PC-9 (cell line): ENCODE data around the gene ATL2. TPM values are rescaled to one million over a fixed set of nuclear protein-coding genes. Genes with fewer than 3 reads are reported as not detected.

Source experiments
- BruUV-seq: library from RNA; stranded (reverse); fragments of 400-500 nt; replicated peaks from 2 replicates; lab custom pipeline; 2021; lab: Mats Ljungman, UMichigan
- CTCF ChIA-PET: fragments of 300-600 bp; sonication (Branson Sonifier 250); formaldehyde crosslinking; loops from one replicate; lab custom pipeline; 2022; ENCODE audit warnings: antibody characterized with exemption; lab: Charles Lee
- POLR2A ChIA-PET: fragments of 300-600 bp; sonication (Branson Sonifier 250); formaldehyde crosslinking; loops from one replicate; lab custom pipeline; 2022; ENCODE audit warnings: antibody characterized with exemption; ENCODE audit not compliant: unreplicated experiment; lab: Charles Lee
- DNase-seq, 2 experiments: peaks; one replicate each; pipeline versions ENCODE4 v3.0.0 to v3.0.0-alpha.2; 2015 to 2022; ENCODE audit warnings: mixed read lengths in 1 of 2
- H2AFZ ChIP-seq: fragments of 200-600 bp; sonication (generic); 2 replicates; pipeline ENCODE4 v1.8.1; 2017; ENCODE audit warnings: antibody characterized with exemption
- H3F3A ChIP-seq: fragments of 200-600 bp; sonication (generic); 2 replicates; pipeline ENCODE4 v1.8.1; 2017; ENCODE audit warnings: antibody characterized with exemption, mild to moderate bottlenecking, low read depth; ENCODE audit not compliant: insufficient read depth
- H3K27ac ChIP-seq: fragments of 200-600 bp; sonication (generic); 2 replicates; pipeline ENCODE4 v1.6.1; 2016; ENCODE audit warnings: mixed run types
- H3K27me3 ChIP-seq: fragments of 200-600 bp; sonication (generic); 2 replicates; pipeline ENCODE4 v1.6.1; 2016; ENCODE audit warnings: low read depth, mixed run types; ENCODE audit not compliant: insufficient read depth
- H3K36me3 ChIP-seq: fragments of 200-600 bp; sonication (generic); 2 replicates; pipeline ENCODE4 v1.6.1; 2016; ENCODE audit warnings: low read depth, mixed run types
- H3K4me1 ChIP-seq: fragments of 200-600 bp; sonication (generic); replicated peaks from 2 replicates; pipeline ENCODE4 v1.6.1; 2016; ENCODE audit warnings: mixed run types; ENCODE audit not compliant: insufficient read depth
- H3K4me2 ChIP-seq: fragments of 200-600 bp; sonication (generic); 2 replicates; pipeline ENCODE4 v1.6.1; 2017; ENCODE audit warnings: mixed run types
- H3K4me3 ChIP-seq: fragments of 200-600 bp; sonication (generic); 2 replicates; pipeline ENCODE4 v1.6.1; 2016; ENCODE audit warnings: mixed run types
- H3K79me2 ChIP-seq: fragments of 200-600 bp; sonication (generic); 2 replicates; pipeline ENCODE4 v1.6.1; 2017; ENCODE audit warnings: low read depth, mixed run types
- H3K9me2 ChIP-seq: fragments of 200-600 bp; sonication (generic); 2 replicates; pipeline ENCODE4 v1.8.1; 2017; ENCODE audit warnings: mild to moderate bottlenecking; ENCODE audit not compliant: insufficient read depth
- H3K9me3 ChIP-seq: fragments of 200-600 bp; sonication (generic); 2 replicates; pipeline ENCODE4 v1.8.1; 2016; ENCODE audit warnings: low read depth; ENCODE audit not compliant: insufficient read depth
- H4K20me1 ChIP-seq: fragments of 200-600 bp; sonication (generic); 2 replicates; pipeline ENCODE4 v1.8.1; 2017; ENCODE audit not compliant: insufficient read depth
- CTCF ChIP-seq: fragments of 200-600 bp; sonication (generic); conservative IDR thresholded peaks from 2 replicates; pipeline ENCODE4 v1.6.1; 2017; ENCODE audit warnings: mixed run types, antibody characterized with exemption, mild to moderate bottlenecking, moderate library complexity
- EZH2 ChIP-seq: fragments of 200-600 bp; sonication (generic); IDR thresholded peaks from 2 replicates; pipeline ENCODE4 v1.8.0; 2017; ENCODE audit warnings: antibody characterized with exemption, low read depth
- intact Hi-C: fragments of 100-400 bp; cut with micrococcal nuclease; formaldehyde crosslinking; loops from one replicate; pipeline ENCODE4 v1.10.0; 2022; ENCODE audit not compliant: unreplicated experiment
- total RNA-seq: library from RNA; stranded (reverse); gene quantifications from 2 replicates; pipeline ENCODE4 v1.2.3, GENCODE V29; 2021

ATL2 gene
- total RNA-seq, 1 experiment from 2014 or later: 66.4 TPM

- TF ChIP-seq CTCF: no peak
- no peak for TF ChIP-seq EZH2
- Histone ChIP-seq H3K4me3 (no peak overlapping the region), H3K27me3 (no peaks in the 10 kb centered on the region), H4K20me1 (no peaks in the 10 kb centered on the region), H3K4me1 (no peaks in the 10 kb centered on the region; the same call in 1 of the 2 replicates), H3F3A (no peaks in the 10 kb centered on the region), H3K9me3 (peaks cover 5% of the 10 kb centered on the region), H3K36me3 (no peaks in the 10 kb centered on the region), H2AFZ (no peak overlapping the region), H3K9me2 (no peaks in the 10 kb centered on the region), H3K4me2 (no peak overlapping the region), H3K27ac (no peak overlapping the region), H3K79me2 (no peaks in the 10 kb centered on the region)
- ChIA-PET POLR2A (no interaction called here), CTCF (no interaction called here)
- intact Hi-C loops: no loop called here
- BruUV-seq: no TSS peak
- DNase-seq: peak in 1 of 2 experiments; percentile 13
Observed at GRCh38 chr2:38266382-38267061, 110.6 kb downstream of the ATL2 start.

GRCh38 chr2:38265461-38265860 lies 111.6 kb downstream of the ATL2 start:
- Histone ChIP-seq H2AFZ (no peak overlapping the region), H3K27me3 (no peaks in the 10 kb centered on the region), H4K20me1 (no peaks in the 10 kb centered on the region), H3K36me3 (no peaks in the 10 kb centered on the region), H3K27ac (no peak overlapping the region), H3K9me2 (no peaks in the 10 kb centered on the region), H3K79me2 (no peaks in the 10 kb centered on the region), H3K9me3 (peaks cover 5% of the 10 kb centered on the region), H3K4me3 (no peak overlapping the region), H3K4me1 (no peaks in the 10 kb centered on the region; the same call in 1 of the 2 replicates), H3F3A (no peaks in the 10 kb centered on the region), H3K4me2 (no peak overlapping the region)
- no peak for DNase-seq
- intact Hi-C loops: no loop called here
- BruUV-seq: no TSS peak
- ChIA-PET POLR2A (no interaction called here), CTCF (no interaction called here)
- TF ChIP-seq EZH2 (no peak), CTCF (no peak)

GRCh38 chr2:38264396-38265221 lies 112.5 kb downstream of the ATL2 start:
- Histone ChIP-seq H2AFZ (no peak overlapping the region), H3F3A (no peaks in the 10 kb centered on the region), H3K36me3 (no peaks in the 10 kb centered on the region), H3K4me1 (no peaks in the 10 kb centered on the region; the same call in 1 of the 2 replicates), H3K4me3 (no peak overlapping the region), H3K27ac (no peak overlapping the region), H3K79me2 (no peaks in the 10 kb centered on the region), H3K9me2 (no peaks in the 10 kb centered on the region), H4K20me1 (no peaks in the 10 kb centered on the region), H3K9me3 (peaks cover 5% of the 10 kb centered on the region; the same call in 1 of the 2 replicates), H3K4me2 (no peak overlapping the region), H3K27me3 (no peaks in the 10 kb centered on the region)
- POLR2A ChIA-PET: no interaction called here
- intact Hi-C loops: no loop called here
- BruUV-seq: no TSS peak
- DNase-seq: no peak
- TF ChIP-seq CTCF (no peak), EZH2 (no peak)
- CTCF ChIA-PET: interaction anchor here (0.6 kb wide), 1 partner anchor 19 kb away, joined by 3 read pairs; no protein-coding TSS in a partner anchor
